Erythroblast (primary cell): Measurements from ENCODE around the gene PCDHB6.

ENCODE experiments used
- GATA1 ChIP-seq: IDR thresholded peaks from 2 replicates; pipeline ENCODE4 v1.6.1; 2011; ENCODE audit warnings: low read depth, mild to moderate bottlenecking, control low read depth, low read length, moderate library complexity
- POLR2A ChIP-seq: IDR thresholded peaks from 2 replicates; pipeline ENCODE4 v1.6.1; 2011; ENCODE audit warnings: mild to moderate bottlenecking, low read length

- no peak for TF ChIP-seq POLR2A
- no peak for TF ChIP-seq GATA1
Measured at GRCh38 chr5:141101059-141101458, 48.8 kb upstream of the PCDHB6 start.
